HepG2 (cell line): ENCODE results near the gene CFAP210. TPM values are rescaled to one million over a fixed set of nuclear protein-coding genes. Genes with fewer than 3 reads are reported as not detected.

Experiments
- ATAC-seq: fragments of 200-7000 bp; cut with Tn5 transposase; 3 replicates; pipeline ENCODE4 v1.9.1; 2020; ENCODE audit warnings: mild to moderate bottlenecking, moderate library complexity
- BruUV-seq: library from RNA; stranded (reverse); fragments of 400-500 nt; replicated peaks from 2 replicates; lab custom pipeline; 2021; lab: Mats Ljungman, UMichigan
- CTCF ChIA-PET: fragments of 300-600 bp; formaldehyde crosslinking; extraction: SDS; loops from one replicate; lab custom pipeline; 2021; ENCODE audit warnings: low total read pairs, inconsistent platforms, low intra/inter-chr PET ratio; lab: Yijun Ruan, JAX
- POLR2A ChIA-PET: fragments of 350-600 bp; sonication (Branson Sonifier 250); formaldehyde crosslinking; loops from one replicate; lab custom pipeline; 2020; ENCODE audit warnings: antibody characterized with exemption, inconsistent platforms; lab: Yijun Ruan, JAX
- DNase-seq: peaks from one replicate; pipeline ENCODE4 v3.0.0-alpha.2; 2015; ENCODE audit warnings: low spot score
- FAIRE-seq: peaks from 3 replicates; lab custom pipeline; 2011; peaks lifted over from hg19 to GRCh38; lab: Jason Lieb, UNC
- H2AFZ ChIP-seq: one replicate; pipeline ENCODE4 v1.6.1; 2011; ENCODE audit warnings: low read length, inconsistent platforms
- H3K27ac ChIP-seq: fragments of 300-600 bp; 3 replicates; pipeline ENCODE4 v1.8.0; 2011; ENCODE audit warnings: mixed run types, mild to moderate bottlenecking, mixed read lengths, low read length, inconsistent platforms; ENCODE audit not compliant: insufficient read depth; ENCODE audit errors: extremely low read length
- H3K27me3 ChIP-seq, 2 experiments: fragments of 200-600 bp in 1 of 2; 2 replicates in 1 of 2; 3 replicates in 1 of 2; pipeline versions ENCODE4 v1.6.0 to v1.8.0; 2011; ENCODE audit warnings: low read length in 2 of 2, mild to moderate bottlenecking in 2 of 2, moderate library complexity in 2 of 2, inconsistent platforms in 1 of 2; ENCODE audit not compliant: insufficient read depth in 2 of 2, control insufficient read depth in 1 of 2
- H3K36me3 ChIP-seq, 2 experiments: fragments of 200-600 bp in 1 of 2; replicated peaks in 1 of 2; 2 replicates in 1 of 2; 3 replicates in 1 of 2; pipeline versions ENCODE4 v1.5.1 to v1.8.0; 2011; ENCODE audit warnings: low read length in 2 of 2, inconsistent platforms in 1 of 2; ENCODE audit not compliant: insufficient read depth in 2 of 2, control insufficient read depth in 1 of 2
- H3K4me1 ChIP-seq: 2 replicates; pipeline ENCODE4 v1.5.1; 2012; ENCODE audit warnings: low read length, inconsistent platforms; ENCODE audit not compliant: insufficient read depth
- H3K4me2 ChIP-seq: 2 replicates; pipeline ENCODE4 v1.6.0; 2011; ENCODE audit warnings: low read depth, low read length, inconsistent platforms
- H3K4me3 ChIP-seq, 3 experiments: fragments of 200-600 bp in 1 of 3; sonication (generic), shearing (Covaris generic) in 1 of 3; replicated peaks in 1 of 3; 2 replicates each; pipeline ENCODE4 v1.5.1; 2011 to 2016; ENCODE audit warnings: low read length in 3 of 3, inconsistent platforms in 2 of 3, low read depth in 2 of 3, mild to moderate bottlenecking in 2 of 3, control low read depth in 1 of 3, mixed read lengths in 1 of 3; ENCODE audit not compliant: insufficient read depth in 1 of 3
- H3K79me2 ChIP-seq: one replicate; pipeline ENCODE4 v1.6.1; 2011; ENCODE audit warnings: low read length, inconsistent platforms; ENCODE audit not compliant: insufficient read depth
- H3K9ac ChIP-seq: 2 replicates; pipeline ENCODE4 v1.6.0; 2011; ENCODE audit warnings: mild to moderate bottlenecking, low read depth, low read length, inconsistent platforms; ENCODE audit not compliant: insufficient read depth
- H3K9me3 ChIP-seq: 2 replicates; pipeline ENCODE4 v1.5.1; 2012; ENCODE audit warnings: mild to moderate bottlenecking, low read length
- H4K20me1 ChIP-seq: 2 replicates; pipeline ENCODE4 v1.6.0; 2011; ENCODE audit warnings: inconsistent platforms, mild to moderate bottlenecking, low read length, moderate library complexity; ENCODE audit not compliant: insufficient read depth
- ARNTL ChIP-seq: sonication (generic); formaldehyde crosslinking; IDR thresholded peaks from 2 replicates; pipeline ENCODE4 v1.4.0; 2020; ENCODE audit warnings: mild to moderate bottlenecking, missing genetic modification reagents
- CENPBD1 ChIP-seq: sonication (generic); formaldehyde crosslinking; IDR thresholded peaks from 2 replicates; pipeline ENCODE4 v1.8.0; 2022; ENCODE audit warnings: missing genetic modification reagents, low read depth, mild to moderate bottlenecking, borderline replicate concordance
- CREBL2 ChIP-seq: sonication (generic); formaldehyde crosslinking; IDR thresholded peaks from 2 replicates; pipeline ENCODE4 v1.8.1; 2023; ENCODE audit warnings: missing genetic modification reagents, mild to moderate bottlenecking, borderline replicate concordance
- EP300 ChIP-seq, 3 experiments: sonication (generic) in 1 of 3; formaldehyde crosslinking in 1 of 3; IDR thresholded peaks; 2 replicates each; pipeline versions ENCODE4 v1.5.1 to v1.6.1; 2011 to 2020; ENCODE audit warnings: low read depth in 2 of 3, low read length in 2 of 3, borderline replicate concordance in 1 of 3, improper control_type of control experiment in 1 of 3, mild to moderate bottlenecking in 1 of 3, missing genetic modification reagents in 1 of 3, moderate library complexity in 1 of 3
- GLI4 ChIP-seq: sonication (generic); formaldehyde crosslinking; IDR thresholded peaks from 2 replicates; pipeline ENCODE4 v1.5.1; 2020; ENCODE audit warnings: missing genetic modification reagents, mild to moderate bottlenecking, moderate library complexity, borderline replicate concordance
- PHF8 ChIP-seq: sonication (generic); formaldehyde crosslinking; IDR thresholded peaks from 2 replicates; pipeline ENCODE4 v1.5.0; 2020; ENCODE audit warnings: missing genetic modification reagents
- TBX3 ChIP-seq: fragments of 450-650 bp; IDR thresholded peaks from 2 replicates; pipeline ENCODE4 v1.6.1; 2017; ENCODE audit warnings: antibody characterized with exemption, mild to moderate bottlenecking, inconsistent platforms, borderline replicate concordance
- TOE1 ChIP-seq: sonication (generic); formaldehyde crosslinking; IDR thresholded peaks from 2 replicates; pipeline ENCODE4 v1.4.0; 2020; ENCODE audit warnings: mild to moderate bottlenecking, missing genetic modification reagents
- ZNF138 ChIP-seq: sonication (generic); formaldehyde crosslinking; IDR thresholded peaks from 2 replicates; pipeline ENCODE4 v1.5.0; 2020; ENCODE audit warnings: mild to moderate bottlenecking, low read depth, missing genetic modification reagents
- ZNF234 ChIP-seq: sonication (generic); formaldehyde crosslinking; conservative IDR thresholded peaks from 2 replicates; pipeline ENCODE4 v1.5.1; 2020; ENCODE audit warnings: mild to moderate bottlenecking, missing genetic modification reagents
- ZNF280B ChIP-seq: sonication (generic); formaldehyde crosslinking; IDR thresholded peaks from 2 replicates; pipeline ENCODE4 v1.5.0; 2020; ENCODE audit warnings: missing genetic modification reagents, mild to moderate bottlenecking, borderline replicate concordance
- ZNF576 ChIP-seq: sonication (generic); formaldehyde crosslinking; IDR thresholded peaks from 2 replicates; pipeline ENCODE4 v1.4.0; 2020; ENCODE audit warnings: mild to moderate bottlenecking, missing genetic modification reagents
- ZNF761 ChIP-seq: sonication (generic); formaldehyde crosslinking; conservative IDR thresholded peaks from 2 replicates; pipeline ENCODE4 v1.4.0; 2020; ENCODE audit warnings: mild to moderate bottlenecking, missing genetic modification reagents
- WGBS: methylation state at CpG from one replicate; pipeline ENCODE4 v1.1.6; 2017; ENCODE audit warnings: low lambda C conversion rate; 5-methylcytosine and 5-hydroxymethylcytosine counted together
- in situ Hi-C: cut with HindIII; loops from 2 replicates; pipeline ENCODE4 v1.10.0; 2017; ENCODE audit warnings: low pct_unique_long_range_greater_than_20kb; ENCODE audit not compliant: extremely low pct_ligation_motif_present
- intact Hi-C: fragments of 100-400 bp; cut with micrococcal nuclease; formaldehyde crosslinking; loops from one replicate; pipeline ENCODE4 v1.10.0; 2022; ENCODE audit not compliant: unreplicated experiment
- polyA plus RNA-seq, 8 experiments: library from polyadenylated mRNA; depleted of rRNA in 3 of 8; stranded (reverse) in 7 of 8; unstranded in 1 of 8; fragments of >200 nt; fragmentation: Illumina TruSeq in 4 of 8; extraction: Trizol in 4 of 8; gene quantifications; 2 replicates each; pipeline versions ENCODE4 v1.2.1 to v1.2.3, GENCODE V29; 2011 to 2016; ENCODE audit warnings: low read depth in 4 of 8, missing spikeins in 1 of 8, mixed read lengths in 1 of 8; ENCODE audit not compliant: insufficient read depth in 1 of 8
- total RNA-seq, 5 experiments: library from RNA; depleted of rRNA; stranded (reverse); fragments of >200 nt; fragmentation: Illumina TruSeq; extraction: Trizol; gene quantifications; 2 replicates each; pipeline ENCODE4 v1.2.3, GENCODE V29; 2016; ENCODE audit warnings: low read depth in 1 of 5
- TF ChIP-seq, protein P1 (sequence below): sonication (generic); formaldehyde crosslinking; IDR thresholded peaks from 2 replicates; pipeline ENCODE4 v1.5.0; 2020; ENCODE audit warnings: missing genetic modification reagents

Gene CFAP210
- total and polyA plus RNA-seq, 2 of the 13 experiments (the other 11 are each of a cell fraction or from before 2014, with no cell fraction given), result 0.18 TPM; not detected in 1

DNA sequence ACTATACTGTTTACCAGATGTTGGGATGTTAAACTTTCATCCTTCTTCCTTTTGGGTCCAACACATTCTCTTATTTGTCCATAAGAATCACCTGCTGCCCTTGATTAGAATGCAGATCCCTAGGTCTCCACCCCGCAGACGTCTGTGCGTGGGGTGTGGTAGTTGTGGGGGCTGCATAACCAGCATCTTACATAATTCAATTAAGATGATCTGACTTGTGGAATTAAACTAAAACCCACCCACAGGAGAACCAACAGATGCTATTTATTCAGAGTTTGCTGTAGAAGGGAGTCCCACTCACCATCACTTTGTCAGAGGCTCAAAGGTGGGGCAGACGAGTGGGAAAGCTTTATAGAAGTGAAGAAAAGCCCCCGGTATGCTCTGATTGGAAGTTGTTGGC, 37.9 kb upstream of the CFAP210 start:
- Histone ChIP-seq H3K27me3 (no peaks in the 10 kb centered on the region; a peak in 1 of 5 replicates), H3K4me1 (peaks cover 67% of the 10 kb centered on the region), H3K36me3 (no peaks in the 10 kb centered on the region), H3K4me3 (no peak overlapping the region), H3K79me2 (peaks cover 28% of the 10 kb centered on the region), H3K27ac (no peak overlapping the region), H3K4me2 (no peak overlapping the region), H3K9ac (no peak overlapping the region), H2AFZ (no peak overlapping the region), H4K20me1 (0 out of 2 replicates have a peak, but pooled peaks cover 3% of the 10 kb centered on the region), H3K9me3 (no peaks in the 10 kb centered on the region)
- in situ Hi-C loops, result no loop called here
- 70% methylated on average over 5 of the region's 5 CpGs for WGBS
- intact Hi-C loops, result loop anchor here (2.0 kb wide), 1 partner anchor 37 kb away; the partner anchor contains the start of genes CFAP210 and PHOSPHO2
- POLR2A ChIA-PET, result interaction anchor here (2.9 kb wide), 1 partner anchor 16 kb away, joined by 41 read pairs; no protein-coding TSS in a partner anchor
- no peak for DNase-seq
- TF ChIP-seq ZNF280B (CRISPR knock-in tag) (no peak), GLI4 (CRISPR knock-in tag) (peak; percentile 39; the same call in 1 of the 2 replicates)
- TF ChIP-seq, protein P1, sequence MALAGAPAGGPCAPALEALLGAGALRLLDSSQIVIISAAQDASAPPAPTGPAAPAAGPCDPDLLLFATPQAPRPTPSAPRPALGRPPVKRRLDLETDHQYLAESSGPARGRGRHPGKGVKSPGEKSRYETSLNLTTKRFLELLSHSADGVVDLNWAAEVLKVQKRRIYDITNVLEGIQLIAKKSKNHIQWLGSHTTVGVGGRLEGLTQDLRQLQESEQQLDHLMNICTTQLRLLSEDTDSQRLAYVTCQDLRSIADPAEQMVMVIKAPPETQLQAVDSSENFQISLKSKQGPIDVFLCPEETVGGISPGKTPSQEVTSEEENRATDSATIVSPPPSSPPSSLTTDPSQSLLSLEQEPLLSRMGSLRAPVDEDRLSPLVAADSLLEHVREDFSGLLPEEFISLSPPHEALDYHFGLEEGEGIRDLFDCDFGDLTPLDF (CRISPR knock-in tag), result no peak
- no peak for FAIRE-seq
- no TSS peak for BruUV-seq
- no peak for ATAC-seq
- CTCF ChIA-PET, result no interaction called here

- 100% methylated on average over 1 of the region's 1 CpG for WGBS
- TF ChIP-seq ZNF138 (CRISPR knock-in tag) (no peak), ZNF761 (CRISPR knock-in tag) (no peak), EP300 (IDR thresholded peaks at IDR 0.05; ENCODE audit: low read depth in 2 of 2, low read length in 2 of 2) (no peak), EP300 (CRISPR knock-in tag; IDR thresholded peaks at IDR 0.05; ENCODE audit: borderline replicate concordance) (no peak), TBX3 (no peak), ZNF234 (CRISPR knock-in tag) (no peak), CENPBD1 (CRISPR knock-in tag) (no peak), TOE1 (CRISPR knock-in tag) (no peak), ZNF576 (CRISPR knock-in tag) (no peak), CREBL2 (CRISPR knock-in tag) (no peak), PHF8 (no peak), ARNTL (CRISPR knock-in tag) (no peak)
These were observed 35.0 kb upstream of the CFAP210 start for GRCh38 chr2:169729274-169729605.

More at GRCh38 chr2:169729274-169729605, 35.0 kb upstream of the CFAP210 start:
- intact Hi-C loops (no loop called here), in situ Hi-C loops (no loop called here)
- H3K27ac ChIP-seq, result peak overlapping the region; percentile 38
- FAIRE-seq (no peak), ATAC-seq (no peak), DNase-seq (no peak)
- H3K9me3 ChIP-seq, result no peaks in the 10 kb centered on the region
- no TSS peak for BruUV-seq
- H3K4me1 ChIP-seq, result peaks cover 43% of the 10 kb centered on the region
- no peak overlapping the region for H2AFZ ChIP-seq
- POLR2A ChIA-PET, result interaction anchor here (1.2 kb wide), 1 partner anchor 13 kb away, joined by 12 read pairs; no protein-coding TSS in a partner anchor
- no peaks in the 10 kb centered on the region for H4K20me1 ChIP-seq
- no peaks in the 10 kb centered on the region for H3K36me3 ChIP-seq
- no peaks in the 10 kb centered on the region for H3K27me3 ChIP-seq
- CTCF ChIA-PET, result no interaction called here
- H3K4me2 ChIP-seq, result no peak overlapping the region
- H3K79me2 ChIP-seq, result no peaks in the 10 kb centered on the region
- no peak overlapping the region for H3K9ac ChIP-seq
- H3K4me3 ChIP-seq, result no peak overlapping the region
